ENCODE results near the gene SLC2A1.

DNA sequence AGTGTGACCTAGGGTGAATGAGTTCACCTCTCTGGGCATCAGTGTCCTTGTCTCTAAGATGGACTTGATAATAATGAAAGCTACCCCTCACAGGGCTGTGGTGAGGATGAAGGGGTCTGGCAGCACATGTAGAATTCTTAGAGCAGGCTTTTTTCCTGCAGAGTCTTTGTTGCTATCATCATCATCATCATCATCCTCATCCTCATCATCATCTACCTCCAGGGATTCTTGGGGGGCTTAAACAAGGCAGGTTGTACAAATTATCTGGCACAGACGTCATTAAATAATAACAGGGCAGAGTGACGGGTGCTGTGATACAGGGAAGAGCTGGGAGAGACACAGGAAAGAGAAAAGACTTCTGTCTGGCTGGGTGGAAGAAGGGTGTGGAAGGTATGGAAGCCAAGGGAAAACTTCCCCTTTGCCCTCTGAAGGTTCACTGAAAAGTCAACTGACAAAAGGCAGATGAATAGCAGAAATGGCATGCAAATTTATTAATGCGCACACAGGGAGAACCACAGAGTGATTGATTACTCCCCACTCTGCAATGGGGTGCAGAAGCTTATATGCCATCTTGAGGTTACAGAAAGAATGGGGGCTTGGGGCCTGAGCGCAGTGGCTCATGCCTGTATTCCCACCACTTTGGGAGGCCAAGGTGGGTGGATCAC is 17.0 kb upstream of the SLC2A1 start:
- TF ChIP-seq POLR2AphosphoS5 (IDR thresholded peaks at IDR 0.05; ENCODE audit: low read depth, low read length) (no peak), SIN3A (IDR thresholded peaks at IDR 0.05; ENCODE audit: borderline replicate concordance, low read depth, low read length) (no peak), ZSCAN29 (CRISPR knock-in tag; conservative IDR thresholded peaks at IDR 0.05) (no peak), KAT7 (CRISPR knock-in tag; IDR thresholded peaks at IDR 0.05; ENCODE audit: borderline replicate concordance) (no peak), ATF7-NPFF (CRISPR knock-in tag; IDR thresholded peaks at IDR 0.05; ENCODE audit: low read depth) (no peak), TARDBP (CRISPR knock-in tag; IDR thresholded peaks at IDR 0.05) (no peak), E2F1 (CRISPR knock-in tag; IDR thresholded peaks at IDR 0.05) (no peak), HIVEP1 (CRISPR knock-in tag; IDR thresholded peaks at IDR 0.05) (no peak), POLR2A (IDR thresholded peaks at IDR 0.05; ENCODE audit: insufficient read depth in 1 of 2, low read depth in 2 of 2, low read length in 2 of 2) (no peak), CBX1 (IDR thresholded peaks at IDR 0.05; ENCODE audit: low read depth) (no peak)
- TF ChIP-seq, protein P1, sequence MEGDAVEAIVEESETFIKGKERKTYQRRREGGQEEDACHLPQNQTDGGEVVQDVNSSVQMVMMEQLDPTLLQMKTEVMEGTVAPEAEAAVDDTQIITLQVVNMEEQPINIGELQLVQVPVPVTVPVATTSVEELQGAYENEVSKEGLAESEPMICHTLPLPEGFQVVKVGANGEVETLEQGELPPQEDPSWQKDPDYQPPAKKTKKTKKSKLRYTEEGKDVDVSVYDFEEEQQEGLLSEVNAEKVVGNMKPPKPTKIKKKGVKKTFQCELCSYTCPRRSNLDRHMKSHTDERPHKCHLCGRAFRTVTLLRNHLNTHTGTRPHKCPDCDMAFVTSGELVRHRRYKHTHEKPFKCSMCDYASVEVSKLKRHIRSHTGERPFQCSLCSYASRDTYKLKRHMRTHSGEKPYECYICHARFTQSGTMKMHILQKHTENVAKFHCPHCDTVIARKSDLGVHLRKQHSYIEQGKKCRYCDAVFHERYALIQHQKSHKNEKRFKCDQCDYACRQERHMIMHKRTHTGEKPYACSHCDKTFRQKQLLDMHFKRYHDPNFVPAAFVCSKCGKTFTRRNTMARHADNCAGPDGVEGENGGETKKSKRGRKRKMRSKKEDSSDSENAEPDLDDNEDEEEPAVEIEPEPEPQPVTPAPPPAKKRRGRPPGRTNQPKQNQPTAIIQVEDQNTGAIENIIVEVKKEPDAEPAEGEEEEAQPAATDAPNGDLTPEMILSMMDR (CRISPR knock-in tag; IDR thresholded peaks at IDR 0.05), result no peak
